HCT116 (cell line): Measurements from ENCODE around the gene SSU72. TPM values are rescaled to one million over a fixed set of nuclear protein-coding genes. Genes with fewer than 3 reads are reported as not detected.
A peak's percentile ranks its signal among the peaks of the same experiment; 100 is the strongest.

Experiments
- ATAC-seq: fragments of 200-7000 bp; cut with Tn5 transposase; 2 replicates; pipeline ENCODE4 v1.9.1; 2020; ENCODE audit warnings: mild to moderate bottlenecking, moderate library complexity
- BruUV-seq: library from RNA; stranded (reverse); fragments of 400-500 nt; replicated peaks from 2 replicates; lab custom pipeline; 2021; lab: Mats Ljungman, UMichigan
- CTCF ChIA-PET: fragments of 300-600 bp; sonication (Branson Sonifier 250); formaldehyde crosslinking; loops from one replicate; lab custom pipeline; 2021; ENCODE audit warnings: antibody characterized with exemption; lab: Charles Lee
- POLR2A ChIA-PET: fragments of 300-600, 350-600 bp; sonication (Branson Sonifier 250); formaldehyde crosslinking; loops from one replicate; lab custom pipeline; 2021; ENCODE audit warnings: antibody characterized with exemption; lab: Charles Lee
- RAD21 ChIA-PET, 2 experiments: fragments of 300-600 bp; sonication (Branson Sonifier 250); formaldehyde crosslinking; loops; one replicate each; lab custom pipeline; 2023; ENCODE audit warnings: low total read pairs in 2 of 2; ENCODE audit not compliant: uncharacterized antibody in 2 of 2, unreplicated experiment in 2 of 2, low non-redundant PET in 1 of 2; lab: Charles Lee
- DNase-seq: peaks from one replicate; pipeline ENCODE4 v3.0.0-alpha.2; 2010; ENCODE audit warnings: low read depth, low spot score
- H2AFZ ChIP-seq: fragments of 200-600 bp; shearing (Covaris generic), sonication (generic); 2 replicates; pipeline ENCODE4 v1.6.1; 2017; ENCODE audit warnings: low read depth, mixed run types, mixed read lengths, antibody characterized with exemption, low read length; ENCODE audit not compliant: poor library complexity, severe bottlenecking
- H3K27ac ChIP-seq: 2 replicates; pipeline ENCODE4 v1.5.1; 2012; ENCODE audit warnings: low read depth, low read length
- H3K27me3 ChIP-seq: fragments of 200-600 bp; sonication (generic); 2 replicates; pipeline ENCODE4 v1.6.1; 2016; ENCODE audit warnings: mixed run types, low read length, mixed read lengths; ENCODE audit not compliant: insufficient read depth
- H3K36me3 ChIP-seq, 2 experiments: fragments of 200-500 bp in 1 of 2; fragments of 200-600 bp in 1 of 2; sonication (Bioruptor generic) in 1 of 2; sonication (generic) in 1 of 2; 2 replicates each; pipeline versions ENCODE4 v1.5.1 to v1.6.1; 2014 to 2016; ENCODE audit warnings: low read length in 2 of 2, inconsistent platforms in 1 of 2, mixed read lengths in 1 of 2, mixed run types in 1 of 2; ENCODE audit not compliant: insufficient read depth in 2 of 2, control insufficient read depth in 1 of 2
- H3K4me1 ChIP-seq, 2 experiments: fragments of 200-600 bp in 1 of 2; sonication (generic) in 1 of 2; 2 replicates each; pipeline versions ENCODE4 v1.5.1 to v1.6.1; 2012 to 2017; ENCODE audit warnings: low read length in 2 of 2, inconsistent platforms in 1 of 2, mild to moderate bottlenecking in 1 of 2, mixed read lengths in 1 of 2, mixed run types in 1 of 2, moderate library complexity in 1 of 2; ENCODE audit not compliant: insufficient read depth in 2 of 2, control insufficient read depth in 1 of 2
- H3K4me2 ChIP-seq: fragments of 200-600 bp; sonication (generic); 2 replicates; pipeline ENCODE4 v1.6.1; 2017; ENCODE audit warnings: mixed run types, low read length, mixed read lengths
- H3K4me3 ChIP-seq, 2 experiments: fragments of 200-600 bp in 1 of 2; sonication (generic) in 1 of 2; replicated peaks in 1 of 2; 2 replicates each; pipeline ENCODE4 v1.5.1; 2011 to 2016; ENCODE audit warnings: low read length in 2 of 2, control low read depth in 1 of 2, low read depth in 1 of 2, mild to moderate bottlenecking in 1 of 2, mixed read lengths in 1 of 2, mixed run types in 1 of 2
- H3K79me2 ChIP-seq: fragments of 200-600 bp; sonication (generic); 2 replicates; pipeline ENCODE4 v1.6.1; 2017; ENCODE audit warnings: mild to moderate bottlenecking, mixed run types, low read length, moderate library complexity, mixed read lengths; ENCODE audit not compliant: insufficient read depth
- H3K9ac ChIP-seq: fragments of 200-600 bp; sonication (generic); 2 replicates; pipeline ENCODE4 v1.6.1; 2016; ENCODE audit warnings: low read length, mixed read lengths
- H3K9me2 ChIP-seq: fragments of 200-600 bp; sonication (generic), shearing (Covaris generic); 2 replicates; pipeline ENCODE4 v1.6.1; 2017; ENCODE audit warnings: mixed run types, mild to moderate bottlenecking, moderate library complexity; ENCODE audit not compliant: insufficient read depth
- H3K9me3 ChIP-seq, 2 experiments: fragments of 200-500 bp in 1 of 2; fragments of 200-600 bp in 1 of 2; sonication (Bioruptor generic) in 1 of 2; sonication (generic) in 1 of 2; 2 replicates each; pipeline ENCODE4 v1.6.1; 2014 to 2017; ENCODE audit warnings: low read length in 2 of 2, mixed read lengths in 2 of 2, inconsistent platforms in 1 of 2, low read depth in 1 of 2, mild to moderate bottlenecking in 1 of 2, mixed run types in 1 of 2, moderate library complexity in 1 of 2; ENCODE audit not compliant: control insufficient read depth in 1 of 2, insufficient read depth in 1 of 2
- H4K20me1 ChIP-seq: fragments of 200-600 bp; sonication (generic), shearing (Covaris generic); 2 replicates; pipeline ENCODE4 v1.6.1; 2017; ENCODE audit warnings: mixed run types, mild to moderate bottlenecking, moderate library complexity; ENCODE audit not compliant: insufficient read depth
- CEBPB ChIP-seq: IDR thresholded peaks from 2 replicates; pipeline ENCODE4 v1.6.1; 2012; ENCODE audit warnings: low read depth
- CTCF ChIP-seq, 3 experiments: fragments of 200-600 bp in 1 of 3; sonication (generic) in 1 of 3; IDR thresholded peaks in 2 of 3; conservative IDR thresholded peaks in 1 of 3; 2 replicates each; pipeline ENCODE4 v1.5.1; 2012 to 2017; ENCODE audit warnings: low read depth in 2 of 3, low read length in 2 of 3, antibody characterized with exemption in 1 of 3, borderline replicate concordance in 1 of 3, control low read depth in 1 of 3, mild to moderate bottlenecking in 1 of 3, mixed read lengths in 1 of 3, mixed run types in 1 of 3, moderate library complexity in 1 of 3; ENCODE audit not compliant: insufficient read depth in 1 of 3
- EGR1 ChIP-seq: IDR thresholded peaks from 2 replicates; pipeline ENCODE4 v1.6.1; 2012; ENCODE audit warnings: low read depth
- ELF1 ChIP-seq: IDR thresholded peaks from 2 replicates; pipeline ENCODE4 v1.6.1; 2012; ENCODE audit warnings: low read depth, borderline replicate concordance
- EZH2 ChIP-seq: fragments of 200-600 bp; sonication (generic); IDR thresholded peaks from 2 replicates; pipeline ENCODE4 v1.6.1; 2017; ENCODE audit warnings: antibody characterized with exemption, mixed run types
- EZH2phosphoT487 ChIP-seq: fragments of 200-600 bp; IDR thresholded peaks from 2 replicates; pipeline ENCODE4 v1.6.1; 2018; ENCODE audit warnings: antibody characterized with exemption, borderline replicate concordance
- FOSL1 ChIP-seq: IDR thresholded peaks from 2 replicates; pipeline ENCODE4 v1.6.1; 2012; ENCODE audit warnings: low read depth
- JUND ChIP-seq: IDR thresholded peaks from 2 replicates; pipeline ENCODE4 v1.6.1; 2012
- MAX ChIP-seq: IDR thresholded peaks from 2 replicates; pipeline ENCODE4 v1.6.1; 2012
- POLR2A ChIP-seq: IDR thresholded peaks from 2 replicates; pipeline ENCODE4 v1.7.0; 2011; ENCODE audit warnings: borderline replicate concordance; ENCODE audit not compliant: insufficient read depth, insufficient read length; ENCODE audit errors: extremely low read depth
- POLR2AphosphoS5 ChIP-seq: IDR thresholded peaks from 2 replicates; pipeline ENCODE4 v1.6.1; 2011; ENCODE audit warnings: mild to moderate bottlenecking, low read depth, low read length, moderate library complexity
- SIN3A ChIP-seq: IDR thresholded peaks from 2 replicates; pipeline ENCODE4 v1.6.1; 2012; ENCODE audit warnings: low read depth
- SP1 ChIP-seq: IDR thresholded peaks from 2 replicates; pipeline ENCODE4 v1.6.1; 2012; ENCODE audit warnings: low read depth
- YY1 ChIP-seq: IDR thresholded peaks from 2 replicates; pipeline ENCODE4 v1.6.1; 2011; ENCODE audit warnings: low read length, low read depth, moderate library complexity, mild to moderate bottlenecking; ENCODE audit not compliant: insufficient replicate concordance; ENCODE audit errors: extremely low read depth
- ZBTB33 ChIP-seq: IDR thresholded peaks from 2 replicates; pipeline ENCODE4 v1.6.1; 2011; ENCODE audit warnings: mild to moderate bottlenecking, low read length, moderate library complexity; ENCODE audit not compliant: insufficient replicate concordance; ENCODE audit errors: extremely low read depth
- ZFX ChIP-seq: fragments of 450-650 bp; IDR thresholded peaks from 2 replicates; pipeline ENCODE4 v1.6.1; 2017
- ZNF274 ChIP-seq: fragments of 200-500 bp; sonication (Bioruptor generic); IDR thresholded peaks from 2 replicates; pipeline ENCODE4 v1.6.1; 2014; ENCODE audit warnings: mild to moderate bottlenecking, low read depth, low read length, inconsistent platforms
- intact Hi-C: fragments of 100-400 bp; cut with micrococcal nuclease; formaldehyde crosslinking; loops from 2 replicates; pipeline ENCODE4 v1.10.0; 2022
- total RNA-seq: library from RNA; stranded (reverse); gene quantifications from one replicate; pipeline ENCODE4 v1.2.1, GENCODE V29; 2021; ENCODE audit not compliant: unreplicated experiment

Gene SSU72
- total RNA-seq, 1 experiment from 2014 or later, result 134 TPM

GRCh38 chr1:1554550-1554925 lies 20.1 kb downstream of the SSU72 start:
- peak overlapping the region; percentile 17; the same call in 1 of the 2 replicates for H3K4me2 ChIP-seq
- peaks cover 0 to 3% of the 10 kb centered on the region in 2 experiments; a peak in 2 of 4 replicates for H3K36me3 ChIP-seq
- CTCF ChIA-PET, result no interaction called here
- intact Hi-C loops, result no loop called here
- no peak overlapping the region for H3K4me3 ChIP-seq
- no peak overlapping the region for H2AFZ ChIP-seq
- no peaks in the 10 kb centered on the region for H3K9me3 ChIP-seq
- no peak overlapping the region for H3K27ac ChIP-seq
- no peaks in the 10 kb centered on the region for H3K9me2 ChIP-seq
- no peak overlapping the region for H3K9ac ChIP-seq
- DNase-seq (no peak), ATAC-seq (peak; percentile 13)
- H3K79me2 ChIP-seq, result peaks cover 43% of the 10 kb centered on the region; the same call in 1 of the 2 replicates
- RAD21 ChIA-PET, result no interaction called here
- H3K4me1 ChIP-seq, result peaks cover 0 to 16% of the 10 kb centered on the region in 2 experiments; a peak in 2 of 4 replicates
- POLR2A ChIA-PET, result no interaction called here
- TF ChIP-seq ZNF274, result no peak
- TF ChIP-seq CEBPB, result no peak
- no peak for TF ChIP-seq JUND
- TF ChIP-seq EZH2phosphoT487, result no peak
- TF ChIP-seq POLR2A, result no peak
- no peak for TF ChIP-seq FOSL1
- no peak for TF ChIP-seq CTCF (IDR thresholded peaks at IDR 0.05 in 2 of 3, conservative IDR thresholded peaks at IDR 0.05 in 1 of 3; ENCODE audit: borderline replicate concordance in 1 of 3, insufficient read depth in 1 of 3, low read depth in 2 of 3, low read length in 2 of 3)
- TF ChIP-seq MAX, result no peak
- TF ChIP-seq ZFX, result no peak
- TF ChIP-seq EZH2, result no peak
- no peak for TF ChIP-seq POLR2AphosphoS5
- no peak for TF ChIP-seq SIN3A
- no peak for TF ChIP-seq SP1
- no peak for TF ChIP-seq YY1
- TF ChIP-seq ZBTB33, result no peak
- TF ChIP-seq EGR1, result no peak
- TF ChIP-seq ELF1, result no peak
- no peaks in the 10 kb centered on the region for H4K20me1 ChIP-seq
- no TSS peak for BruUV-seq
- no peaks in the 10 kb centered on the region for H3K27me3 ChIP-seq
